Measurements from ENCODE around the gene STRADA.

The STRADA gene

DNA sequence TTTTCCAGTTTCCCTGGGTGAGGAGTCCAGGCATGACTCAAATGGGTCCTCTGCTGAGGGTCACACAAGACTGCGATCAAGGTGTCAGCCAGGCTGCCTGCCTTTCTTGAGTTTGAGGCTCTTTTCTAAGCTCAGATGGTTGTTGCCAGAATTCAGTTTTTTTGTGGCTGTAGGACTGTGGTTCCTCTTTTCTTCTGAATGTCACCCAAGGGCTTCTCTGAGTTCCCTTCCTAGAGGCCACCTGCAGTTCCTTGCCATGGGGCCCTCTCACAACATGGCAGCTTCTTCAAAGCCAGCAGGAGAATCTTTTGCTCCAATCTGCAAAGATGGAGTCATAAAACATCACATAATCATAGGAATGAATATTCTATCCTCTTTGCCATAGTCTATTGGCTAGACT, 59.2 kb downstream of the STRADA start:
- DNase-seq, result no peak

DNA sequence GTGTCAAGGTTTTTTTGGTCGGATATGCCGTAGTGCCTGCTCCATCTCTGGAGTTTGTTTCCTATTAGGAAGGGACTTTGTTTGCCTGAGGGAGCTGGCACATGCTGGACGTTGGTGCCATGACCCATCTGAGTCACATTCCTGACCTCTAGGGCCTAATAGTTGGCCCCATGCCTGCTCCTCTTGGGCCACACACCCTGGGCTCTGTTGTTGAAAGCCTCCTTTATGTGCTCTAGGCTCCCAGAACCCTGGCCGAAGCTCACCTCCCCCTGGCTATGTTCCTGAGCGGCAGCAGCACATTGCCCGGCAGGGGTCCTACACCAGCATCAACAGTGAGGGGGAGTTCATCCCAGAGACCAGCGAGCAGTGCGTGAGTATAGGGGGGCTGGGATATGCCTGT, 60.1 kb downstream of the STRADA start:
- no peak for DNase-seq

DNA sequence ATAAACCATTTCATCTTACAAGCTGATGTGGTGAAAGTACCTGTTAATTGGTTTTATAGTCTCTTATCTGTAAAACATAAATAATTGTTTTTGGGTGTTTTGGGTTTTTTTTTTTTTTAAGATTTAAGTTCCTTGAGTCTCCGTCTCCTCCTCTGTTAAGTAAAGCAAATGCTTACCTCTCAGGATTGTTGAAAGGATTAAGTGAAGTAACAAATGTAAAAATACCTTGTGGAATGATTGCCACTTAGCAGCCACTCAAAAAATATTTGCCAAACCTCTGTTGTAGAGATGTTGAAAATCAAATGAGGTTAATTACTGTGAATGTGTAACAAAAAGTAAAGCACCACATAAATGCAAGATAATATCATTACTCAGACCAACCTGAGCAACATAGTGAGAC, 60.9 kb downstream of the STRADA start:
- DNase-seq, result no peak

DNA sequence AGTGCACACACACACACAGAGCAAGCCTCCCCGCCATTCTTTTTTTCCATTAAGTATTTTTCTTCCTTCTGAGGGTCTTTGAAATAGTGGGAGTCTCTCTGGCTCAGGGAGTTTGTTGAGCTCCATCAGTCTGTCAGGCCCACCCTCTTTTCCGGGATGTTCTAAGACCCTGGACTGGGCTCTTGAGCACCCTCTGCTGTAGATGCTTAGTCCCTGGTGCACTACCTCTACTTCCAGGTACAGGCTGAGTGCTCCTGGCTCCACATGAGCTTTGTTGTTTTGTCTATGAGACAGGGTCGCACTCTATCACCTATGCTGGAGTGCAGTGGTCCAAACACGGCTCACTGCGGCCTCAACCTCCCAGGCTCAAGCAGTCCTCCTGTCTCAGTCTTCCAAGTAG, 62.4 kb downstream of the STRADA start:
- DNase-seq, result no peak

DNA sequence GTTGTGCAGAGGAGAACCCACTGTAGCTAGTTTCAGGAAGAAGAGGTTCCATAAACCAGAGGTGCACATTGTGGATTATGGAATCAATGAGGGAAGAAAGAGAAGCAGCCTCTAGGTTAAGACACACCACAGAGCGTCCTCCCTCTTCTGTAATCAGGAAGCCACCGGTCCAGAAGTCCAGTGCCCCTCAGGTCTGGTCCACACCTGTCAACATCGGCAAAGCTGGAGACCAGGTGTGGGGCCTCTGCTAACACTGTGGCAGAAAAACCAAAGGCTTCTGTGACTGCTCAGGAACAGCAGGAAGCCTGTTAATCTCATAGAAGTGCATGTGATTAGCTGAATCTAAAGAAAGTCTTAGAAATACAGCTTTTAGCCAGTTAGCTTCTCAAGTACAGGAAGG, 65.0 kb downstream of the STRADA start:
- DNase-seq, result no peak

DNA sequence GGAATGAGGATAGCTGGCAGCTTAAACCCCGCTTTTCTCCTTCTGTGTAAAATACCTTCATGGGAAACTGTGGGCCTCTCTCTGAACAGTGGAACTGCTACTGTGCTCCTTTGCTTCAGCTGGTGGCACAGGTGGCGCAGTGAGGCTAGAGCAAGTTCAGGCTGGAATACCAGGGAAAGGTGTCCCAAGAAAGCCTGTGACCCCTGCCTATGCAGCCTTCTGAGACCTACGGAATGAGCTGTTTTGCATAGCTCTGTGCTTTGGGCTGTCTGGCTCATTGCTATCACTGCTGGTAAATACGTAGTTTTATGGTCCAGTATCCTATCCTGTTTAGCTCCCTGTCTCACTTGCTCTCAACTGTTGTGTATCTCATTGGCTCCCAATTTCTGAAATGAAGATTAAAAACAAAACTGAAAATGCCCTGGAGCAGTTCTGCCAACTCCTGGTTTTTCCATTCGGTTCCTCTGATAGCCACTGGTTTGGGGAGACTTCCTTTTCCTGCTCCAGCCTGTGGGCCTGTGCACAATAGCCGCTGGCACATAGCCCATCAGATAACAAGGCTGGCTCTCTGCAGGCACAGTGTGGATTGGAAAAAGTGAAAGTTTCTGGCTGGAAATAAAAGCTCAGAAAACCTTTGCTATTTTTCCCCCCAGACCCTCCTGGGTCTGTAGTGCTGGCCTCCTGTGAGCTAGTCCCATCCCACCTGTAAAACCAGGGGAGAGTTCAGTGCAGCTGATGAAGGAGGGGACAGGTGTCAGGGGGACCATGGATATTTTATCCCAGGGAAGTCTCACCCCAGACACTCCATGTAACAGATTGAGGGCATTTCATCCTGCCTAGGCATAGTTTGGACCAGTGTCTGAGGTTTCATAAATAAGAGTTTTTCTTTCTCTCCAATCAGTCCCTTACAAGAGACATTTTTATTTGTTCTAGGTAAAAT, 65.7 kb downstream of the STRADA start:
- DNase-seq, result no peak

DNA sequence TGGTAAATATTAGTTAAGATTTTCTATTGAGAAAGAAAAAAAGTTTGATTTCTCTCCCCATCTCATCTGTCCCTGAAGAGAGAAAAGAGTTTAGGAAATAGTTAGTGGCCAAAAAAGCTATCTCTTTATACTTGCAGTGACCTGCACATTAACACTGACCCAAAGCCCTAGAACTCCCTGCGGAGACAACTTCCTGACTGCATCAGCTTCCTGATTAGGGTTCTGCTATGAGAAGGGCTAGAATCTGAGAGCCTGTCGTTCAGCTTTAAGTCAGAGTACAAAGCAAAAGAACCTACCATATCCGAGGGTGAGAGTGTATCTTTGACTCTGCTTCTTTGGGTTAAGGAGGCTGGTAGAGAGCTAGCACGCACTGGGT, 66.4 kb downstream of the STRADA start:
- DNase-seq, result no peak

DNA sequence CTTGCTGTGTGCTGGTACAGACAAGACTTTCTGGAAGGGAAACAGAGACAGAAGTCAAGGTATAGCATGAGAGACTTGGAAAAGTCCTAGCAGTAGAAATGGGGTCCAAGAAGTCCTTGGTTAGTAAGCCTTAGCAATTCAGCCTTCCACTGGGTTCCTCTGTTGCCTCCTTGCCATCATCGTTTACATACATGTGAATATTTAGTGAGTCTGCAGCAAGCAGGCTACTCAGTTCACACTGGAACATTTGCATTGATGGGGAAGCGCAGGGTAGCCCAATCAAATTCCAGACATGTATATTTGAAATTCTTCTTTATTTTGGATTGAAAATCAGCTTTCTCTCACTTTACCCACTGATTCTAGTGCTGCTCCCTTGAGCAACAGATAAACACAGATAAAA, 68.7 kb downstream of the STRADA start:
- no peak for DNase-seq

DNA sequence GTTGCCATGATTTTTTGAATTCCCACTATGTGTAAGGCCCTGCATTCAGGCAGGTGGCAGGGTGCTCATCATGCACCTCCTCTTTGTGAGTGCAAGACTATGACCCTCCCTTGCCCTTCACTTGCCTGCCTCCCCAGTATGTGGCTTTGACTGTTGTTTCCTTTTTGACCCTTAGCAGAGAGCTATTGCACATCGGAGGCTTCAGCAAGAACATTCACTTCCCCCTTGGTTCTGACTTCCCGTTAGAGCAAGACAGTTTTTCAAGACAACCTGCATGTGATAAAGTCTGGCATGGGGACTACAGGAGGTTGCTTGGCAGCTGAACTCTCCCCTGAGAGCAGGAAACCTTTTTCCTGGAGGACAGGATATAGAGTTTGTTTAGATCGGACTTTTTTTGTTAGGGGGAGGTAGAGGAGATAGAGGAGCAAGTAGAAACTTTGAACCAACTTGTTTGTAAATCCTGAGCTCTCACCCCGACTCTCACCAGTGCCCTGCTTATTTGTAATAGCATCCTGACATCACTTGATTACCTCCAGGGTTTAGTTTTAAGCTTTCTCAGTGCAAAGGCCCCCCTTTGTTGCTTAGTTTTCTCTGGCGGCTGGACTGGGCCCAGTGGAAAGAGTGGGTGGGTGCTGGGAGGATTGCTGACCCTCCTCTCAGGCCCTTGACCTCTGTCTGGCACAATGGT, 75.9 kb downstream of the STRADA start:
- no peak for DNase-seq

DNA sequence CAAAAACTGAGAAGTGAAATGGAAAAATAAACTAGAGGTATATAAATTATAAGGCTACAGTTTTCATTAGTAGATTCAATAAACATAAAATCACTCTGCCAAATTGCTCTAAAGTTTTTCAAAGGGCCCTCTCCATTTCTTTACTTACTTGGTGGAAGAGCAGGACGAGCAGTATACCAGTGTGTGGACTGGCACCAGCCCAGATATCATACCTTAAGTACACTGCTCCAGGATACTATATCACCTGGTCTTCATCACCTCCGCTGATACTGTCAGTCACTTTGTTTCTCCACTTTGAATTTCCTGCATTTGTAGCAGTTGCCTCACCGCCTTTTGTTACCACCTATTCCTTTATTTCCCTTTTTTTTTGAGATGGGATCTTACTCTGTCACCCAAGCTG, 81.7 kb downstream of the STRADA start:
- DNase-seq, result no peak

DNA sequence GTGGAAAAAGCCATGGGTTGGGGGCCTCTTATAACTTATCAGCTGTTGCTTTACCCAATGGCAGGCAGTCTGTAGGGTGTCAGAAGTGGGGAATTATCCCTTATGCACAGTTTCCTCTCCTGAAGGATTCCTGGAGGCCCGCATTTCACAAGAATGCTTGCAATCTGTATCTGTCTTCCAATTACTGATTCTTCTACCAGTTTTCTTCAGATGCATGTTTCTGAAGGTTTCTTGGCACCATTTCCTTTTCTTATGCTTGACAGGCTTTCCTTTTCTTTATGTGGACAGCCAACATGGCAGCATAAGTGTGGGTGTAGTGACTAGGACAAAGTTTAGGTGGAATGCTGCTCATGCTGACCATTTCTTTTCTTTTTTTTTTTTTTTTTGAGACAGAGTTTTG, 83.2 kb downstream of the STRADA start:
- no peak for DNase-seq

DNA sequence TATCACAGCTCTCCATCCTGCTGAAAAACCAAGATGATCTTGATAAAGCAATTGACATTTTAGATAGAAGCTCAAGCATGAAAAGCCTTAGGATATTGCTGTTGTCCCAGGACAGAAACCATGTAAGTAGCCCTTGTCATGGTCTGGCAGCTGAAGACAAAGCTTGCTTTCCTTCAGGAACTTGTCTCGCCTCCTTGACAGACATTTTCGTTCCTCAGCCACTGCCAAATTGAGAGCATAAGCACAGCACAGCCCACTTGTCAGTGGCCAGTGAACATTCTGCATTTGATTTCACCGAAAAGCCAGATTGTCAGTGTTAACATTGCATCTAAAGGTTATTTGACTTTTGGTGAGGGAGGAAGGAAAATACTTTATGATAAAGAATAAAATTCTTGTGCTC, 83.8 kb downstream of the STRADA start:
- DNase-seq, result no peak

DNA sequence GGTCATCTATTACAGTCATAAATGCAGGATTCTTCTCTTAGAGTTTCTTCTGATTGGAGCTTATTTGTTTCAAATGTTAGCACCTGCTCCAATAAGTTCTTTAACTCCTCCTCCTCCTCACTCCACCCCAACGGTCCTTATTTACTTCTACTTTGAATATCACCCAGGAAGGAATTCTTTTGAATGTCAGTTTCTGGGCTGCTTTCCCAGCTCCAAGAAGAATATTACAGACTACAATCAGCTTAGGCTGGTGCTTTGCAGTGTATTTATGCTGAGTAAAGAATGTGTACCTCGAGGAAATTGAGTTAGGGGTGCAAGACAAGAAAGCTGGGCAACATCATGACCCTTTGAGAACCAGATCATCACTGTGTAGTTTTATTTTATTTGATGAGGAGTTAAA, 88.5 kb downstream of the STRADA start:
- DNase-seq, result no peak

All from NCI-H1930 (cell line).